Measurements from ENCODE around the gene LRRC7.

LRRC7 gene

DNA sequence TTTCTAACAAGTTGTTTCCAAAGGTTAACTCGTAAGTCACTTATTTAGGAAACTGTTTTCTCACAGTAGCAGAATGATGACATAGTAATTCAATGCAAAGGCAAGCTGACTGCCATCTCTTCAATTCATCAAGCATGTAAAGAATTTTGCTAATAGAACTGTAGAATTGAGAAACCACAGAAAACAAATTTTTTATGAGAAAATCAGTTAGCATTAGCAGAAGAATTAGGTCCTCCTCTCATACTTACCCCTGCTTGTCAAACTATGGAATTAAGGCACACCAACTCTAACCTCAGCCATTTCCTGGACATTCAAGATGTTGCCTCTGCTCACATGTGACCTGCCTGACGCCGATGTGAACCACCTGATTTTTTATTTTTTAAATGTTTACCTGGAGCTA, 522.4 kb downstream of the LRRC7 start:
- no peak for DNase-seq

DNA sequence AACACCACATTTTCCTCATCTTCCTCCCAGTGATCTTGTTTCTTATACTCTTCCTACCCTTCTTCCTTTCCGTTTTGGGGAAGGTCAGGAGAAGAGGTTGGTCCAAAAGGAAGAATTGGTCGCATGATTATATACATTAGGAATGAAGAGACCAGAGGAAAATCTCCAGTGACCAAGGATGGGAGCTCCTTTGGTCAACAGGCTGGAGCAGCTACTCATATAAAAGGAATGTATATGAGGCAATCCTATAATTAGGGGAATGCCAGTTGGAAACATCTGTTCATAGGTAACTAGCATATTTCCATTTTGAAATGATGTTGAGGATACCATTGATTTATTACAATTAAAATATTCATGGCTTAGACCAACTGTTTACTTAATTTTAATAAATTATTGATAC, 523.2 kb downstream of the LRRC7 start:
- no peak for DNase-seq

GRCh38 chr1:70091811-70092210, 524.1 kb downstream of the LRRC7 start:
- no peak for DNase-seq

DNA sequence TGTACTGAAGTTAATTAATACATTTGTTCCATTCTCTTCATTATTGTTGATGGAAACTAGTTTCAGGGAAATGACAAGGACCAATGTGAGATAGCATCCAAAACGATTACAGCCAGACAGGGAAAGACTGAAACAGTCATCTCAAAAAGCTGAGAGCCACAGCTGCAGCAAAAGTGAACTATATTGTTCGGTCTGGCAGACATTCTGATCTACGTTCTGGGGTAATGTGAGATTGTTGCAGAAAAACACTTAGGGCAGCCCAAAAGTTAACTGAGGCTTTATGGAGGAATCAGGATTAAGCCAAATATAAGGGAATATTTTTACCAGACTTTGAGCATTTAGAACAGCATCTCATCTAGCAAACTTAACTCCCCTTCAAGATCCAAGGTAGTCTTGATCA, 524.8 kb downstream of the LRRC7 start:
- no peak for DNase-seq

GRCh38 chr1:70093250-70093975, 525.7 kb downstream of the LRRC7 start:
- no peak for DNase-seq

- DNase-seq: no peak
Measured at GRCh38 chr1:70101231-70101630, 533.5 kb downstream of the LRRC7 start.

DNA sequence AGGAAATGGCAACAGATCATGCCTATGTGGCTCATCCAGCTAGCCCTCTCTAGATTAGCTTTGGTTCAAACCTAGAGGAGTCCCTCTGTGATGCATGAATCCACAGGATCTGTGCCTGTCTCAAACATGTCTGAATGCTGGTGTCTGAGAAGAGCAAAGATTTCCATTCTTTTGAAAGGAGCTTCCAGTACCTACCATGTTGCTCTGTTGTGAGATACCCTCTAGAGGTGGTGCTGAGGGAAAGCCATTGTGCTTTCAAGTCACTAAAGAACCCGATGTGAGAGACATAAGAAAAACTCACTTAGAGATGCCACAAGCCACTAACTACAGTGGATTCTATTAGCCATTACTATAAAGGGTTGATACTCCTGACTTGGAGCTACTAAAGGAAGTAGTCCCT, 534.1 kb downstream of the LRRC7 start:
- no peak for DNase-seq

DNA sequence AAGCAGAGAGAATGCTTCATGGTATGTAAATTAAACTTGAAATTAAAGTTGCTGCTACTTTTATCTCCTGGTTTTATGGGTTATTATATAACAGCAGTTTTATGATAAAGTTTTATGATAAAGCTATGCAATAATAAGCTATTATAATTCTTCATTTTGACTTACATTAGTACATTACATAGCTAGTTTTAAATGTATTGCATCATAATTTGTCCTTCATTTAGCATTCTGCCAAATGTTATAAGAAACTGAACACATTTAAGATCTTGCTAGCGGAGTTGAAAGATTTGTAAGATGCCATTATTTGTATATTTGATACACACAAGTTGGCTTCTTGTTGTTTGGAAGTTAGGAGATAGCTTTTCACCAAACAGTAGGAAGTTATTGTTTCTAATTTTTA, 536.0 kb downstream of the LRRC7 start:
- DNase-seq: no peak

DNA sequence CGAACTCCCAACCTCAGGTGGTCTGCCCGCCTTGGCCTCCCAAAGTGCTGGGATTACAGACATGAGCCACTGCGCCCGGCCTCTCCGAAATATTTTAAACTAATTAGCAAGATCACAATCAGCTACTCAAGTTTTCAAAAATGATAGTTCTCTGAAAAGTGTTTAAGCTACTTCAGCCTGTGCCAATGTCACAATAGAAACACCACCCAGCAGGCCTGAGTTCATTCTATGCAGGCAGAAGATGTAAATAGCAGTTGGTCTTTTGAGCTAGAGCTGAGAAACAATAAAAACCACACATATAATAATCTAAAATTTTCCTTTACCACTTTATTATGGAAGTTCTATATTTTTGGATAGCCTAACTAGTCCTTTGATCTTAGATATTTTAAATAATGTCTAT, 541.5 kb downstream of the LRRC7 start:
- no peak for DNase-seq

GRCh38 chr1:70112838-70113237, 545.1 kb downstream of the LRRC7 start:
- no peak for DNase-seq

- no peak for DNase-seq
Measured at GRCh38 chr1:70115315-70115714, 547.6 kb downstream of the LRRC7 start.

GRCh38 chr1:70117046-70117445, 549.3 kb downstream of the LRRC7 start:
- no peak for DNase-seq

GRCh38 chr1:70134148-70134547, 566.4 kb downstream of the LRRC7 start:
- DNase-seq: no peak

- no peak for DNase-seq
Measured at GRCh38 chr1:70140343-70140742, 572.6 kb downstream of the LRRC7 start.

- no peak for DNase-seq
Measured at GRCh38 chr1:70140894-70141293, 573.2 kb downstream of the LRRC7 start.

GRCh38 chr1:70142075-70142474, 574.4 kb downstream of the LRRC7 start:
- DNase-seq: no peak

GRCh38 chr1:70143048-70143659, 575.4 kb downstream of the LRRC7 start:
- DNase-seq: no peak

- no peak for DNase-seq
Measured at GRCh38 chr1:70146488-70146887, 578.8 kb downstream of the LRRC7 start.

GRCh38 chr1:70150444-70150843, 582.7 kb downstream of the LRRC7 start:
- no peak for DNase-seq

GRCh38 chr1:70153739-70154138, 586.0 kb downstream of the LRRC7 start:
- DNase-seq: no peak

DNA sequence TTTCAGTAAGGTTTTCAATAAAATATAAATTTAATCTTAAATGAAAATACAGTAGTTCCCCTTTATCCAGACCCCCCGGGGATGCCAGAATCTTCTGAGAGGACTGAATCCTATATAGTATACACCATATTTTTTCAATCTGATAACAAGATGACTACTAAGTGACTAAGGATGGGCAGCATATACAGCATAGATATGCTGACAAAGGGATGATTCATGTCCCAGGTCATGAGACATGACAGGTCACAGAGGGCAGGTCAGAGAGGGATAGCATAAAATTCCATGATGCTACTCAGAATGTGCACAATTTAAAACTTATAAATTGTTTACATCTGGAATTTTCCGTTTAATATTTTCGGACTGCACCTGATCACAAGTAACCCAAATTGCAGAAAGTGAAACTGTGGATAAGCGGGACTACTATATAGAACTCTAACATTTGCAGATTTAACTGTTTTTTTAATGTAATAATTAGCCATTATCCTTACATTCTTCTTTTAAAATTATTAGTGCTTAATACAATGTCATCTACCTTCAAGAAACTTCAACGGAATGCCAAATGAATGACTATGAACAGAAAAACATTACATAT, 588.9 kb downstream of the LRRC7 start:
- DNase-seq: no peak

- no peak for DNase-seq
Measured at GRCh38 chr1:70164350-70164749, 596.6 kb downstream of the LRRC7 start.

DNA sequence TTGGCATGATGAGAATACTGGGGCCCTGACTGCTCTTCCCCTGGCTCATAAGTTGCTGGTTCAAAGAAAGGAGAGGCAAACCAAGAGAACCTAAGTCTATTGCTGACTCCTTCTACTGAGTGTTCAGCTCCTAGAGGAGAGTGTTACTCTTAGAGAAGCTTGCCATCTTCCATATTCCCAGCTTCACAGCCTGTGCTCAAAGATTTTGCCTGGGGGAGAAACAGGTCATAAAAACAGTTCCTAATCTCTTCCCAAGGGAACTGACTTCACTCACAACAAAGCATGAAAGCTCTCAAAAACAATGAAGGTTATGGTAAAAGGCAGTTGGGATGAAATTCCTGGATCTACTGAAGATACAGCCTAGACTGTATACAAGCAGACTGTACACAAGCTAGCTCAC, 600.6 kb downstream of the LRRC7 start:
- DNase-seq: no peak

Data from hypothalamus (tissue), 51 donors.